GM12878 (cell line): ENCODE results near the gene ZBTB33. TPM values are rescaled to one million over a fixed set of nuclear protein-coding genes. Genes with fewer than 3 reads are reported as not detected.
A peak's percentile ranks its signal among the peaks of the same experiment; 100 is the strongest.

Source experiments
- ATAC-seq: fragments of 200-7000 bp; cut with Tn5 transposase; 3 replicates; pipeline ENCODE4 v1.9.1; 2020; ENCODE audit warnings: mild to moderate bottlenecking, moderate library complexity
- BruUV-seq: library from RNA; stranded (reverse); fragments of 400-500 nt; replicated peaks from 2 replicates; lab custom pipeline; 2021; lab: Mats Ljungman, UMichigan
- CTCF ChIA-PET: fragments of 300-600 bp; sonication (Branson Sonifier 250); formaldehyde crosslinking; extraction: SDS; loops from one replicate; lab custom pipeline; 2021; ENCODE audit warnings: inconsistent platforms; lab: Yijun Ruan, JAX
- POLR2A ChIA-PET: fragments of 350-600 bp; formaldehyde crosslinking; extraction: SDS; loops from one replicate; lab custom pipeline; 2021; ENCODE audit warnings: inconsistent platforms; lab: Charles Lee
- RAD21 ChIA-PET: fragments of 300-600 bp; sonication (Branson Sonifier 250); formaldehyde crosslinking; loops from one replicate; lab custom pipeline; 2023; ENCODE audit warnings: antibody characterized with exemption; ENCODE audit not compliant: unreplicated experiment; lab: Charles Lee
- SMC1A ChIA-PET: fragments of 300-600 bp; sonication (Branson Sonifier 250); formaldehyde crosslinking; loops from one replicate; lab custom pipeline; 2023; ENCODE audit not compliant: unreplicated experiment, uncharacterized antibody; lab: Charles Lee
- DNase-seq: peaks from one replicate; pipeline ENCODE4 v3.0.0-alpha.2; 2011; ENCODE audit warnings: low read depth, low spot score
- FAIRE-seq: peaks from 3 replicates; lab custom pipeline; 2011; peaks lifted over from hg19 to GRCh38; lab: Jason Lieb, UNC
- H2AFZ ChIP-seq: 2 replicates; pipeline ENCODE4 v1.6.0; 2011; ENCODE audit warnings: low read depth, low read length, control low read depth; ENCODE audit not compliant: control insufficient read depth
- H3K27ac ChIP-seq: 2 replicates; pipeline ENCODE4 v1.5.1; 2011; ENCODE audit warnings: control low read depth; ENCODE audit not compliant: control insufficient read depth, insufficient read depth
- H3K27me3 ChIP-seq, 2 experiments: replicated peaks in 1 of 2; 2 replicates each; pipeline versions ENCODE4 v1.6.0 to v1.6.1; 2011; ENCODE audit warnings: low read length in 1 of 2; ENCODE audit not compliant: control insufficient read depth in 2 of 2, insufficient read depth in 2 of 2
- H3K36me3 ChIP-seq, 2 experiments: 2 replicates each; pipeline ENCODE4 v1.5.1; 2011; ENCODE audit warnings: low read length in 1 of 2; ENCODE audit not compliant: control insufficient read depth in 2 of 2, insufficient read depth in 2 of 2
- H3K4me1 ChIP-seq: 2 replicates; pipeline ENCODE4 v1.6.1; 2011; ENCODE audit warnings: mild to moderate bottlenecking, low read length, moderate library complexity, mixed read lengths; ENCODE audit not compliant: control insufficient read depth, insufficient read depth
- H3K4me2 ChIP-seq: 2 replicates; pipeline ENCODE4 v1.6.0; 2011; ENCODE audit warnings: control low read depth; ENCODE audit not compliant: control insufficient read depth, insufficient read depth
- H3K4me3 ChIP-seq: fragments of 200-600 bp; sonication (generic); 2 replicates; pipeline ENCODE4 v1.5.1; 2016
- H3K79me2 ChIP-seq: 2 replicates; pipeline ENCODE4 v1.6.0; 2011; ENCODE audit warnings: low read length; ENCODE audit not compliant: control insufficient read depth, insufficient read depth
- H3K9ac ChIP-seq: 2 replicates; pipeline ENCODE4 v1.8.0; 2011; ENCODE audit warnings: low read length, control low read depth, mixed read lengths; ENCODE audit not compliant: control insufficient read depth, insufficient read depth
- H3K9me3 ChIP-seq: replicated peaks from 3 replicates; pipeline ENCODE4 v1.5.1; 2011; ENCODE audit warnings: mild to moderate bottlenecking, low read length; ENCODE audit not compliant: control insufficient read depth, insufficient read depth
- H4K20me1 ChIP-seq: 2 replicates; pipeline ENCODE4 v1.6.0; 2011; ENCODE audit not compliant: control insufficient read depth, insufficient read depth
- EZH2 ChIP-seq: IDR thresholded peaks from 2 replicates; pipeline ENCODE4 v1.6.1; 2012; ENCODE audit warnings: low read depth, mild to moderate bottlenecking, control low read depth, inconsistent platforms, low read length, borderline replicate concordance; ENCODE audit not compliant: control insufficient read depth
- MEF2B ChIP-seq: fragments of 450-650 bp; IDR thresholded peaks from 2 replicates; pipeline ENCODE4 v1.6.1; 2018; ENCODE audit warnings: mild to moderate bottlenecking, moderate library complexity; ENCODE audit not compliant: partially characterized antibody, poor library complexity, severe bottlenecking
- MTA2 ChIP-seq: fragments of 450-650 bp; IDR thresholded peaks from 2 replicates; pipeline ENCODE4 v1.6.1; 2016; ENCODE audit warnings: low read depth, mild to moderate bottlenecking, moderate library complexity
- NR2C1 ChIP-seq: fragments of 450-650 bp; IDR thresholded peaks from 2 replicates; pipeline ENCODE4 v1.6.1; 2017; ENCODE audit warnings: antibody characterized with exemption, mild to moderate bottlenecking, moderate library complexity
- POLR2A ChIP-seq: IDR thresholded peaks from 2 replicates; pipeline ENCODE4 v1.6.1; 2011; ENCODE audit warnings: low read depth, mild to moderate bottlenecking, low read length
- POLR2AphosphoS5 ChIP-seq: IDR thresholded peaks from 2 replicates; pipeline ENCODE4 v1.6.1; 2011; ENCODE audit warnings: mild to moderate bottlenecking, low read length, inconsistent platforms
- WGBS: methylation state at CpG from one replicate; pipeline ENCODE4 v1.1.6; 2016; ENCODE audit warnings: low lambda C conversion rate; ENCODE audit not compliant: insufficient replicate concordance, insufficient coverage; ENCODE audit errors: missing lambda C conversion rate; 5-methylcytosine and 5-hydroxymethylcytosine counted together
- in situ Hi-C: fragments of 300-500 bp; cut with MboI; formaldehyde crosslinking; loops from 9 replicates; pipeline ENCODE4 v1.14.3; 2018; ENCODE audit warnings: mixed read lengths
- intact Hi-C: fragments of 100-400 bp; cut with micrococcal nuclease; formaldehyde crosslinking; loops from one replicate; pipeline ENCODE4 v1.14.2; 2022; ENCODE audit not compliant: unreplicated experiment
- polyA plus RNA-seq, 11 experiments: library from polyadenylated mRNA; depleted of rRNA in 4 of 11; unstranded in 6 of 11; stranded (reverse) in 5 of 11; fragments of >200 nt; fragmentation: Nextera tagmentation in 4 of 11; fragmentation: Illumina TruSeq in 1 of 11; extraction: Ambion mirVana in 4 of 11; extraction: Trizol in 1 of 11; gene quantifications; 1 replicate in 1 of 11; 2 replicates in 10 of 11; pipeline versions ENCODE4 v1.2.1 to v1.2.3, GENCODE V29; 2011 to 2016; ENCODE audit warnings: inconsistent platforms in 2 of 11, missing spikeins in 2 of 11, low read depth in 1 of 11
- total RNA-seq, 4 experiments: library from RNA; depleted of rRNA in 3 of 4; stranded (reverse); fragments of >200 nt in 3 of 4; fragmentation: Illumina TruSeq in 1 of 4; extraction: Trizol in 1 of 4; gene quantifications; 2 replicates each; pipeline versions ENCODE4 v1.2.1 to v1.2.3, GENCODE V29; 2013 to 2021
- TF ChIP-seq, protein P1 (sequence below): fragments of 450-650 bp; IDR thresholded peaks from 2 replicates; pipeline ENCODE4 v1.6.1; 2017; ENCODE audit warnings: mild to moderate bottlenecking, moderate library complexity
- TF ChIP-seq, protein P2 (sequence below): fragments of 450-650 bp; conservative IDR thresholded peaks from 2 replicates; pipeline ENCODE4 v1.6.1; 2017; ENCODE audit warnings: mild to moderate bottlenecking, moderate library complexity
- TF ChIP-seq, protein P3 (sequence below): fragments of 450-650 bp; IDR thresholded peaks from 2 replicates; pipeline ENCODE4 v1.6.1; 2016; ENCODE audit warnings: mild to moderate bottlenecking
- TF ChIP-seq, protein P4 (sequence below): IDR thresholded peaks from 2 replicates; pipeline ENCODE4 v1.6.1; 2012; ENCODE audit warnings: improper control_type of control experiment, low read depth, low read length; ENCODE audit not compliant: insufficient replicate concordance

ZBTB33 gene
- total and polyA plus RNA-seq, 10 of the 15 experiments (the other 5 are each of a cell fraction or from before 2014, with no cell fraction given): 5.2 to 26.3 (median 18.3) TPM

DNA sequence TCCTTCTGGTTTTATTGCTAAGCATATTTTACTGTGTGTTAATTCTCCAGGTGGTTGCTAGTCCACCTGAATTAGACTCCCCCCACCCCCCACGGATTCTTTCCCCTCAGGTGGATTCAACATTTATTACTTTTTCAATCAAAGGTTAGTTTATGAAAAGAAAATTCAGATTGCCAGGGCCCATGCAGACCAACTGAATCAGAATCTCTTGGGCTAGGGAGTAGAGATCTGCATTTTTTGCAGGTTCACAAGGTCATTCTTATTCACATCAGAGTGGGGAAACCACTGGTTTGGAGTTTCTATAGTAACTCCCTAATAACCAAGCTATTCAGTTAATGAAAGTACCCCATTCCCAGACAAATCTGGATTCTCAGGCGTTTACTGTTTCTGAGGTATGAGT, 50.9 kb downstream of the ZBTB33 start:
- ChIA-PET RAD21 (interaction anchor here (0.7 to 4.5 kb wide), 7 partner anchors 8 to 88 kb away, joined by 3 to 29 read pairs (median 8); partner anchors contain the start of gene ZBTB33), SMC1A (interaction anchor here (0.9 to 6.6 kb wide), 10 partner anchors 8 to 88 kb away, joined by 3 to 55 read pairs (median 6); partner anchors contain the start of genes TMEM255A and ZBTB33), POLR2A (interaction anchor here (0.7 to 3.0 kb wide), 7 partner anchors 10 to 114 kb away, joined by 3 to 17 read pairs (median 7); partner anchors contain the start of genes TMEM255A and ZBTB33), CTCF (interaction anchor here (0.6 to 6.0 kb wide), 7 partner anchors 11 to 320 kb away, joined by 3 to 29 read pairs (median 5); no protein-coding TSS in a partner anchor)
- Histone ChIP-seq H3K9ac (no peak overlapping the region), H3K36me3 (no peaks in the 10 kb centered on the region), H3K4me1 (peaks cover 13% of the 10 kb centered on the region), H3K27ac (no peak overlapping the region), H3K4me3 (no peak overlapping the region), H3K4me2 (no peak overlapping the region), H2AFZ (no peak overlapping the region), H4K20me1 (no peaks in the 10 kb centered on the region), H3K79me2 (no peaks in the 10 kb centered on the region), H3K9me3 (no peaks in the 10 kb centered on the region), H3K27me3 (no peaks in the 10 kb centered on the region)
- ATAC-seq (no peak), FAIRE-seq (no peak), DNase-seq (no peak)
- BruUV-seq: no TSS peak
- intact Hi-C loops: no loop called here
- in situ Hi-C loops: no loop called here
- 2% methylated on average over 2 of the region's 2 CpGs for WGBS
- no peak for TF ChIP-seq MEF2B
- TF ChIP-seq EZH2: no peak
- no peak for TF ChIP-seq POLR2A
- TF ChIP-seq POLR2AphosphoS5: no peak
- TF ChIP-seq, protein P1, sequence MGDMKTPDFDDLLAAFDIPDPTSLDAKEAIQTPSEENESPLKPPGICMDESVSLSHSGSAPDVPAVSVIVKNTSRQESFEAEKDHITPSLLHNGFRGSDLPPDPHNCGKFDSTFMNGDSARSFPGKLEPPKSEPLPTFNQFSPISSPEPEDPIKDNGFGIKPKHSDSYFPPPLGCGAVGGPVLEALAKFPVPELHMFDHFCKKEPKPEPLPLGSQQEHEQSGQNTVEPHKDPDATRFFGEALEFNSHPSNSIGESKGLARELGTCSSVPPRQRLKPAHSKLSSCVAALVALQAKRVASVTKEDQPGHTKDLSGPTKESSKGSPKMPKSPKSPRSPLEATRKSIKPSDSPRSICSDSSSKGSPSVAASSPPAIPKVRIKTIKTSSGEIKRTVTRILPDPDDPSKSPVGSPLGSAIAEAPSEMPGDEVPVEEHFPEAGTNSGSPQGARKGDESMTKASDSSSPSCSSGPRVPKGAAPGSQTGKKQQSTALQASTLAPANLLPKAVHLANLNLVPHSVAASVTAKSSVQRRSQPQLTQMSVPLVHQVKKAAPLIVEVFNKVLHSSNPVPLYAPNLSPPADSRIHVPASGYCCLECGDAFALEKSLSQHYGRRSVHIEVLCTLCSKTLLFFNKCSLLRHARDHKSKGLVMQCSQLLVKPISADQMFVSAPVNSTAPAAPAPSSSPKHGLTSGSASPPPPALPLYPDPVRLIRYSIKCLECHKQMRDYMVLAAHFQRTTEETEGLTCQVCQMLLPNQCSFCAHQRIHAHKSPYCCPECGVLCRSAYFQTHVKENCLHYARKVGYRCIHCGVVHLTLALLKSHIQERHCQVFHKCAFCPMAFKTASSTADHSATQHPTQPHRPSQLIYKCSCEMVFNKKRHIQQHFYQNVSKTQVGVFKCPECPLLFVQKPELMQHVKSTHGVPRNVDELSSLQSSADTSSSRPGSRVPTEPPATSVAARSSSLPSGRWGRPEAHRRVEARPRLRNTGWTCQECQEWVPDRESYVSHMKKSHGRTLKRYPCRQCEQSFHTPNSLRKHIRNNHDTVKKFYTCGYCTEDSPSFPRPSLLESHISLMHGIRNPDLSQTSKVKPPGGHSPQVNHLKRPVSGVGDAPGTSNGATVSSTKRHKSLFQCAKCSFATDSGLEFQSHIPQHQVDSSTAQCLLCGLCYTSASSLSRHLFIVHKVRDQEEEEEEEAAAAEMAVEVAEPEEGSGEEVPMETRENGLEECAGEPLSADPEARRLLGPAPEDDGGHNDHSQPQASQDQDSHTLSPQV: no peak
- TF ChIP-seq, protein P2, sequence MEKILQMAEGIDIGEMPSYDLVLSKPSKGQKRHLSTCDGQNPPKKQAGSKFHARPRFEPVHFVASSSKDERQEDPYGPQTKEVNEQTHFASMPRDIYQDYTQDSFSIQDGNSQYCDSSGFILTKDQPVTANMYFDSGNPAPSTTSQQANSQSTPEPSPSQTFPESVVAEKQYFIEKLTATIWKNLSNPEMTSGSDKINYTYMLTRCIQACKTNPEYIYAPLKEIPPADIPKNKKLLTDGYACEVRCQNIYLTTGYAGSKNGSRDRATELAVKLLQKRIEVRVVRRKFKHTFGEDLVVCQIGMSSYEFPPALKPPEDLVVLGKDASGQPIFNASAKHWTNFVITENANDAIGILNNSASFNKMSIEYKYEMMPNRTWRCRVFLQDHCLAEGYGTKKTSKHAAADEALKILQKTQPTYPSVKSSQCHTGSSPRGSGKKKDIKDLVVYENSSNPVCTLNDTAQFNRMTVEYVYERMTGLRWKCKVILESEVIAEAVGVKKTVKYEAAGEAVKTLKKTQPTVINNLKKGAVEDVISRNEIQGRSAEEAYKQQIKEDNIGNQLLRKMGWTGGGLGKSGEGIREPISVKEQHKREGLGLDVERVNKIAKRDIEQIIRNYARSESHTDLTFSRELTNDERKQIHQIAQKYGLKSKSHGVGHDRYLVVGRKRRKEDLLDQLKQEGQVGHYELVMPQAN: no peak
- peak; percentile 24; the same call in 1 of the 2 replicates for TF ChIP-seq NR2C1
- TF ChIP-seq, protein P3, sequence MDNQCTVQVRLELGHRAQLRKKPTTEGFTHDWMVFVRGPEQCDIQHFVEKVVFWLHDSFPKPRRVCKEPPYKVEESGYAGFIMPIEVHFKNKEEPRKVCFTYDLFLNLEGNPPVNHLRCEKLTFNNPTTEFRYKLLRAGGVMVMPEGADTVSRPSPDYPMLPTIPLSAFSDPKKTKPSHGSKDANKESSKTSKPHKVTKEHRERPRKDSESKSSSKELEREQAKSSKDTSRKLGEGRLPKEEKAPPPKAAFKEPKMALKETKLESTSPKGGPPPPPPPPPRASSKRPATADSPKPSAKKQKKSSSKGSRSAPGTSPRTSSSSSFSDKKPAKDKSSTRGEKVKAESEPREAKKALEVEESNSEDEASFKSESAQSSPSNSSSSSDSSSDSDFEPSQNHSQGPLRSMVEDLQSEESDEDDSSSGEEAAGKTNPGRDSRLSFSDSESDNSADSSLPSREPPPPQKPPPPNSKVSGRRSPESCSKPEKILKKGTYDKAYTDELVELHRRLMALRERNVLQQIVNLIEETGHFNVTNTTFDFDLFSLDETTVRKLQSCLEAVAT: no peak
- no peak for TF ChIP-seq MTA2
- TF ChIP-seq, protein P4, sequence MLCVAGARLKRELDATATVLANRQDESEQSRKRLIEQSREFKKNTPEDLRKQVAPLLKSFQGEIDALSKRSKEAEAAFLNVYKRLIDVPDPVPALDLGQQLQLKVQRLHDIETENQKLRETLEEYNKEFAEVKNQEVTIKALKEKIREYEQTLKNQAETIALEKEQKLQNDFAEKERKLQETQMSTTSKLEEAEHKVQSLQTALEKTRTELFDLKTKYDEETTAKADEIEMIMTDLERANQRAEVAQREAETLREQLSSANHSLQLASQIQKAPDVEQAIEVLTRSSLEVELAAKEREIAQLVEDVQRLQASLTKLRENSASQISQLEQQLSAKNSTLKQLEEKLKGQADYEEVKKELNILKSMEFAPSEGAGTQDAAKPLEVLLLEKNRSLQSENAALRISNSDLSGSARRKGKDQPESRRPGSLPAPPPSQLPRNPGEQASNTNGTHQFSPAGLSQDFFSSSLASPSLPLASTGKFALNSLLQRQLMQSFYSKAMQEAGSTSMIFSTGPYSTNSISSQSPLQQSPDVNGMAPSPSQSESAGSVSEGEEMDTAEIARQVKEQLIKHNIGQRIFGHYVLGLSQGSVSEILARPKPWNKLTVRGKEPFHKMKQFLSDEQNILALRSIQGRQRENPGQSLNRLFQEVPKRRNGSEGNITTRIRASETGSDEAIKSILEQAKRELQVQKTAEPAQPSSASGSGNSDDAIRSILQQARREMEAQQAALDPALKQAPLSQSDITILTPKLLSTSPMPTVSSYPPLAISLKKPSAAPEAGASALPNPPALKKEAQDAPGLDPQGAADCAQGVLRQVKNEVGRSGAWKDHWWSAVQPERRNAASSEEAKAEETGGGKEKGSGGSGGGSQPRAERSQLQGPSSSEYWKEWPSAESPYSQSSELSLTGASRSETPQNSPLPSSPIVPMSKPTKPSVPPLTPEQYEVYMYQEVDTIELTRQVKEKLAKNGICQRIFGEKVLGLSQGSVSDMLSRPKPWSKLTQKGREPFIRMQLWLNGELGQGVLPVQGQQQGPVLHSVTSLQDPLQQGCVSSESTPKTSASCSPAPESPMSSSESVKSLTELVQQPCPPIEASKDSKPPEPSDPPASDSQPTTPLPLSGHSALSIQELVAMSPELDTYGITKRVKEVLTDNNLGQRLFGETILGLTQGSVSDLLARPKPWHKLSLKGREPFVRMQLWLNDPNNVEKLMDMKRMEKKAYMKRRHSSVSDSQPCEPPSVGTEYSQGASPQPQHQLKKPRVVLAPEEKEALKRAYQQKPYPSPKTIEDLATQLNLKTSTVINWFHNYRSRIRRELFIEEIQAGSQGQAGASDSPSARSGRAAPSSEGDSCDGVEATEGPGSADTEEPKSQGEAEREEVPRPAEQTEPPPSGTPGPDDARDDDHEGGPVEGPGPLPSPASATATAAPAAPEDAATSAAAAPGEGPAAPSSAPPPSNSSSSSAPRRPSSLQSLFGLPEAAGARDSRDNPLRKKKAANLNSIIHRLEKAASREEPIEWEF: no peak
